Ovary (tissue), 3 donors: ENCODE data around the gene TEX13D.

Experiments
- CTCF ChIP-seq, 3 donors: fragments of 450-650 bp in 2 of 3; fragments of 200-600 bp in 1 of 3; IDR thresholded peaks; one replicate each; pipeline versions ENCODE4 v1.5.1 to v1.8.0; 2016 to 2022; ENCODE audit warnings: antibody characterized with exemption in 3 of 3, mild to moderate bottlenecking in 1 of 3
- POLR2A ChIP-seq: fragments of 450-650 bp; IDR thresholded peaks from one replicate; pipeline ENCODE4 v1.6.1; 2017; ENCODE audit warnings: antibody characterized with exemption, mild to moderate bottlenecking, moderate library complexity
- donor health status: DM: no; HTN: no; CAD: no.

GRCh38 chrX:124383354-124383753, 50.9 kb downstream of the TEX13D start:
- TF ChIP-seq CTCF (IDR thresholded peaks at IDR 0.05) (no peak), POLR2A (no peak)
